Astrocyte (in vitro differentiated cells and primary cell): ENCODE measurements around the gene ATP1A2. TPM values are rescaled to one million over a fixed set of nuclear protein-coding genes. Genes with fewer than 3 reads are reported as not detected.

Experiments used
- DNase-seq: peaks from one replicate; pipeline ENCODE4 v3.0.0-alpha.2; 2010; ENCODE audit warnings: low read depth
- FAIRE-seq: peaks from 2 replicates; lab custom pipeline; 2011; peaks lifted over from hg19 to GRCh38; lab: Jason Lieb, UNC
- H2AFZ ChIP-seq: 2 replicates; pipeline ENCODE4 v1.6.0; 2012; ENCODE audit warnings: low read depth, low read length, inconsistent platforms
- H3K27ac ChIP-seq: 2 replicates; pipeline ENCODE4 v1.5.1; 2011; ENCODE audit warnings: low read depth, low read length, inconsistent platforms
- H3K27me3 ChIP-seq: 2 replicates; pipeline ENCODE4 v1.6.0; 2011; ENCODE audit warnings: low read length, inconsistent platforms; ENCODE audit not compliant: insufficient read depth
- H3K36me3 ChIP-seq: 2 replicates; pipeline ENCODE4 v1.5.1; 2011; ENCODE audit warnings: low read length, inconsistent platforms; ENCODE audit not compliant: insufficient read depth
- H3K4me1 ChIP-seq: 2 replicates; pipeline ENCODE4 v1.5.1; 2011; ENCODE audit warnings: low read length, inconsistent platforms; ENCODE audit not compliant: insufficient read depth
- H3K4me2 ChIP-seq: 2 replicates; pipeline ENCODE4 v1.6.0; 2012; ENCODE audit warnings: low read length, inconsistent platforms
- H3K4me3 ChIP-seq: 2 replicates; pipeline ENCODE4 v1.5.1; 2011; ENCODE audit warnings: low read depth, mild to moderate bottlenecking, low read length, inconsistent platforms; ENCODE audit not compliant: insufficient read depth
- H3K79me2 ChIP-seq: 2 replicates; pipeline ENCODE4 v1.6.0; 2012; ENCODE audit warnings: mild to moderate bottlenecking, low read length, inconsistent platforms; ENCODE audit not compliant: insufficient read depth
- H3K9ac ChIP-seq: 2 replicates; pipeline ENCODE4 v1.6.0; 2012; ENCODE audit warnings: mild to moderate bottlenecking, low read length, inconsistent platforms
- H3K9me3 ChIP-seq: 2 replicates; pipeline ENCODE4 v1.5.1; 2012; ENCODE audit warnings: low read depth, mild to moderate bottlenecking, low read length, inconsistent platforms; ENCODE audit not compliant: insufficient read depth
- H4K20me1 ChIP-seq: 2 replicates; pipeline ENCODE4 v1.6.0; 2012; ENCODE audit warnings: low read length, inconsistent platforms; ENCODE audit not compliant: insufficient read depth
- H3K27ac Mint-ChIP-seq: one replicate; pipeline ENCODE4 v1.8.0; 2021; ENCODE audit warnings: mild to moderate bottlenecking, mixed read lengths; ENCODE audit not compliant: unreplicated experiment
- H3K27me3 Mint-ChIP-seq: one replicate; pipeline ENCODE4 v1.8.0; 2021; ENCODE audit warnings: low read depth, mixed read lengths; ENCODE audit not compliant: unreplicated experiment
- H3K36me3 Mint-ChIP-seq: one replicate; pipeline ENCODE4 v1.8.0; 2021; ENCODE audit warnings: low read depth, mixed read lengths; ENCODE audit not compliant: unreplicated experiment
- H3K4me1 Mint-ChIP-seq: one replicate; pipeline ENCODE4 v1.8.0; 2021; ENCODE audit warnings: low read depth, mixed read lengths; ENCODE audit not compliant: unreplicated experiment
- H3K4me3 Mint-ChIP-seq: one replicate; pipeline ENCODE4 v1.8.0; 2021; ENCODE audit warnings: mild to moderate bottlenecking, moderate library complexity, mixed read lengths; ENCODE audit not compliant: unreplicated experiment
- H3K9me3 Mint-ChIP-seq: one replicate; pipeline ENCODE4 v1.8.0; 2021; ENCODE audit warnings: mild to moderate bottlenecking, mixed read lengths; ENCODE audit not compliant: unreplicated experiment
- EZH2 ChIP-seq: IDR thresholded peaks from 2 replicates; pipeline ENCODE4 v1.6.1; 2012; ENCODE audit warnings: mild to moderate bottlenecking, low read length, inconsistent platforms; ENCODE audit not compliant: insufficient read depth
- total RNA-seq: library from RNA; stranded (reverse); gene quantifications from 2 replicates; pipeline ENCODE4 v1.2.1, GENCODE V29; 2021
- TF ChIP-seq, protein P1 (sequence below): IDR thresholded peaks from 2 replicates; pipeline ENCODE4 v1.5.1; 2011; ENCODE audit warnings: low read depth, mild to moderate bottlenecking, inconsistent platforms, low read length, moderate library complexity; ENCODE audit not compliant: insufficient read depth

The ATP1A2 gene
- total RNA-seq, 1 donor from 2014 or later, result 2.5 TPM

DNA sequence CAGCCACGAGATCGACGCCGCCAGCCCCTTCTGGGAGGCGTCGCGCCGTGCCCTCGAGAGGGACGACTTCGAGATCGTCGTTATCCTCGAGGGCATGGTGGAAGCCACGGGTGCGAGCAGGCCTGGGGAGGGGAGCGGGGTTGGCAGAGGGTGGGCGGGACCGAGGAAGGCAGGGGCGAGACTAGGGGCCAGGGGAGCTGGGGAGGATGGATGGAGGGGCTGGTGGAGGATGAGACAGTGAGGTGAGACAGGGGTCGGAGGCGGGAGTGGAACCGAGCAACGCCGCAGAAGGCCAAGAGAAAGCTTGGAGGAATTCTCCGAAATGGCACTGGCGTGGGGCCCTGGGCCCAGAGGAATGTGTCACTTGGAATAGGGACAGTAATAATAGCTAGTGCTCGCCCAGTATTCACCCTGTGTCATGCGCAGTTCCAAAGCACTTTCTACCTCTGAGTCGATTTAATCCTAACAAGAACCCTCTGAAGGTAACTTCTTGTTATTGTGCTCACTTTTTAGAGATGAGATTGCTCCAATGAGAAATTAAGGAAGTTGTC lies 30.7 kb upstream of the ATP1A2 start:
- no peak overlapping the region for H3K4me2 ChIP-seq
- H3K79me2 ChIP-seq, result no peaks in the 10 kb centered on the region
- Mint-ChIP-seq H3K4me3 (no peak overlapping the region), H3K27me3 (peaks cover 68% of the 10 kb centered on the region), H3K4me1 (no peaks in the 10 kb centered on the region), H3K36me3 (peaks cover 11% of the 10 kb centered on the region), H3K27ac (no peak overlapping the region), H3K9me3 (peaks cover 1% of the 10 kb centered on the region)
- DNase-seq (no peak), FAIRE-seq (no peak)
- peaks cover 42% of the 10 kb centered on the region for H3K27me3 ChIP-seq
- TF ChIP-seq, protein P1, sequence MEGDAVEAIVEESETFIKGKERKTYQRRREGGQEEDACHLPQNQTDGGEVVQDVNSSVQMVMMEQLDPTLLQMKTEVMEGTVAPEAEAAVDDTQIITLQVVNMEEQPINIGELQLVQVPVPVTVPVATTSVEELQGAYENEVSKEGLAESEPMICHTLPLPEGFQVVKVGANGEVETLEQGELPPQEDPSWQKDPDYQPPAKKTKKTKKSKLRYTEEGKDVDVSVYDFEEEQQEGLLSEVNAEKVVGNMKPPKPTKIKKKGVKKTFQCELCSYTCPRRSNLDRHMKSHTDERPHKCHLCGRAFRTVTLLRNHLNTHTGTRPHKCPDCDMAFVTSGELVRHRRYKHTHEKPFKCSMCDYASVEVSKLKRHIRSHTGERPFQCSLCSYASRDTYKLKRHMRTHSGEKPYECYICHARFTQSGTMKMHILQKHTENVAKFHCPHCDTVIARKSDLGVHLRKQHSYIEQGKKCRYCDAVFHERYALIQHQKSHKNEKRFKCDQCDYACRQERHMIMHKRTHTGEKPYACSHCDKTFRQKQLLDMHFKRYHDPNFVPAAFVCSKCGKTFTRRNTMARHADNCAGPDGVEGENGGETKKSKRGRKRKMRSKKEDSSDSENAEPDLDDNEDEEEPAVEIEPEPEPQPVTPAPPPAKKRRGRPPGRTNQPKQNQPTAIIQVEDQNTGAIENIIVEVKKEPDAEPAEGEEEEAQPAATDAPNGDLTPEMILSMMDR, result no peak
- no peak for TF ChIP-seq EZH2
- peaks cover 6% of the 10 kb centered on the region for H3K4me1 ChIP-seq
- H2AFZ ChIP-seq, result no peak overlapping the region
- H3K36me3 ChIP-seq, result no peaks in the 10 kb centered on the region
- H3K27ac ChIP-seq, result no peak overlapping the region
- H3K9ac ChIP-seq, result no peak overlapping the region
- peaks cover 6% of the 10 kb centered on the region for H4K20me1 ChIP-seq
- no peak overlapping the region for H3K4me3 ChIP-seq
- H3K9me3 ChIP-seq, result no peaks in the 10 kb centered on the region

DNA sequence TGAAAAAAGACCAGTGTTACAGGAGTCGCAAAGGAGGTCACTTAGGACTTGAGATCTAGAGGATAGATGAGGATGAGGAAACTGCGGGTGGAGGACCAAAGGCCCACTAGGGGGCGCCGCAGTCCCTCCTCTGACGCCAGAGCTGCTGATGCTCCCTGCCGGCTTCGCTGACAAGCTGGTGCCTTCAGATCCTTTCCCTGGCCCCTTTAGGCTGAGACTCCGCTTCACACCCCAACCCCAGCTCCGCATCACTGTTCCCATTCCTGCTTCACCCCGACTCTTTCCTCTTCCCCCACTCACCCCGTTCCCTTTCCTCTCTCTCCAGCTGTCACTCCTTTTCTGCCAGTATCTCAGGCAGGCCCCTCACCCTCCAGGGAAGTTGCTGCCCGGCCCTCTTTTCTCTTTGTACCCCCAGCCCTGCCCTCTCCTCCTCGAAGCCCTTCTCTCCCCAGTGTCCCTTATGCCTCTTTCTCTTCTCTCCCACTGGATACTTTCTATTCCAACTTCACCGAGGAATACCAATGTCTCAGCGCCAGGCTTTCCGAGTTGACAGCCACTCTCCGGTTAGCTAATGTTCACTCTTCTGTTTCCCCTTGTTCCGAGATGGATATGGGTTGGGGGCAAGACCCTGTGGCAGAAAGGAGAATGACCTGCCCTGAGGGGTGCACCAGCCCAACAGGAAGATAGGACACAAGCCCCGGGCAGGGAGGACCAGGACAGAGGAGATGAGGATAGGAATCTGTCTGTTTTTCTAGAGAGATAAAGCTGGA lies 29.7 kb upstream of the ATP1A2 start:
- Mint-ChIP-seq H3K36me3 (peaks cover 13% of the 10 kb centered on the region), H3K4me1 (no peaks in the 10 kb centered on the region), H3K4me3 (no peak overlapping the region), H3K27me3 (peaks cover 57% of the 10 kb centered on the region), H3K27ac (no peak overlapping the region), H3K9me3 (peaks cover 1% of the 10 kb centered on the region)
- peaks cover 32% of the 10 kb centered on the region for H3K27me3 ChIP-seq
- peaks cover 6% of the 10 kb centered on the region for H4K20me1 ChIP-seq
- H2AFZ ChIP-seq, result no peak overlapping the region
- no peak overlapping the region for H3K4me3 ChIP-seq
- no peak overlapping the region for H3K9ac ChIP-seq
- no peaks in the 10 kb centered on the region for H3K9me3 ChIP-seq
- H3K27ac ChIP-seq, result no peak overlapping the region
- DNase-seq (peak; percentile 15), FAIRE-seq (no peak)
- H3K79me2 ChIP-seq, result no peaks in the 10 kb centered on the region
- no peak overlapping the region for H3K4me2 ChIP-seq
- H3K36me3 ChIP-seq, result no peaks in the 10 kb centered on the region
- TF ChIP-seq EZH2, result no peak
- TF ChIP-seq, protein P1, result peak; percentile 81
- peaks cover 2% of the 10 kb centered on the region for H3K4me1 ChIP-seq

DNA sequence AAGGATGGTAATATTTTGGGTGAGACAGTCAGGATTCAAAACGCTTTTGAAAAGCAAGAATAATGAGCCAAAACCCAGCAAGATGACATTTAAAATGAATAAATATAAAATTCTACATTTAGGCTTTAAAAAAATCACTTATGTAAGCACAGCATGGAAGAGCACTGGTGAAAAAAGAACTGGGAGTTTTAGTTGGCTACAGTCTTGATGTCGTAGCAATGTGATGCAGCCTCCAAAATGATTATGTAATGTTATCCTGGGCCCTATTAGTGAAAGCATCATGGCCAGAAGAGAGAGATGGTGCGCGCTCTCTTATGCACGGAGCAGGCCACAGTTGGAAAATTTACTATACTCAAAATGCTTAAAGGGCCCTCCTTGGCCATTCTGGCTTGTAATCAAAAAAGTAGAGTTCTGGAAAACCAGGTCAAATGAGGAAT lies 29.1 kb upstream of the ATP1A2 start:
- no peak for FAIRE-seq
- H3K9me3 Mint-ChIP-seq, result peaks cover 1% of the 10 kb centered on the region

More for the DNA sequence above, 29.1 kb upstream of the ATP1A2 start:
- no peak overlapping the region for H3K4me3 ChIP-seq
- no peak overlapping the region for H3K27ac ChIP-seq
- Mint-ChIP-seq H3K4me1 (no peaks in the 10 kb centered on the region), H3K27ac (no peak overlapping the region), H3K27me3 (peaks cover 52% of the 10 kb centered on the region), H3K4me3 (no peak overlapping the region), H3K36me3 (peaks cover 13% of the 10 kb centered on the region)
- H3K9ac ChIP-seq, result no peak overlapping the region
- no peaks in the 10 kb centered on the region for H3K79me2 ChIP-seq
- no peak overlapping the region for H2AFZ ChIP-seq
- H3K36me3 ChIP-seq, result no peaks in the 10 kb centered on the region
- H4K20me1 ChIP-seq, result peaks cover 6% of the 10 kb centered on the region
- TF ChIP-seq, protein P1, result no peak
- no peak for TF ChIP-seq EZH2
- no peaks in the 10 kb centered on the region for H3K9me3 ChIP-seq
- peaks cover 26% of the 10 kb centered on the region for H3K27me3 ChIP-seq
- H3K4me1 ChIP-seq, result no peaks in the 10 kb centered on the region
- no peak overlapping the region for H3K4me2 ChIP-seq
- DNase-seq, result no peak
